DND-41 (cell line): ENCODE data around the gene STAB2.

Experiments used
- ATAC-seq: fragments of 200-7000 bp; cut with Tn5 transposase; 3 replicates; pipeline ENCODE4 v1.9.1; 2021; ENCODE audit warnings: low read depth; ENCODE audit not compliant: insufficient read depth
- DNase-seq: peaks from one replicate; pipeline ENCODE4 v3.0.0-alpha.2; 2020
- H2AFZ ChIP-seq: 2 replicates; pipeline ENCODE4 v1.6.0; 2012; ENCODE audit warnings: low read depth, low read length
- H3K27ac ChIP-seq: 2 replicates; pipeline ENCODE4 v1.5.1; 2012; ENCODE audit warnings: low read length, inconsistent platforms
- H3K27me3 ChIP-seq: fragments of 200-600 bp; sonication (generic); 2 replicates; pipeline ENCODE4 v1.6.0; 2012; ENCODE audit warnings: low read length, mild to moderate bottlenecking, inconsistent platforms; ENCODE audit not compliant: insufficient read depth, poor library complexity
- H3K36me3 ChIP-seq: 2 replicates; pipeline ENCODE4 v1.5.1; 2012; ENCODE audit warnings: low read length, inconsistent platforms; ENCODE audit not compliant: insufficient read depth
- H3K4me1 ChIP-seq: 2 replicates; pipeline ENCODE4 v1.5.1; 2012; ENCODE audit warnings: mild to moderate bottlenecking, low read length; ENCODE audit not compliant: insufficient read depth
- H3K4me2 ChIP-seq: 2 replicates; pipeline ENCODE4 v1.6.0; 2012; ENCODE audit warnings: mild to moderate bottlenecking, moderate library complexity, low read length, inconsistent platforms; ENCODE audit not compliant: insufficient read depth
- H3K4me3 ChIP-seq, 2 experiments: fragments of 200-600 bp in 1 of 2; shearing (Covaris generic) in 1 of 2; 2 replicates each; pipeline ENCODE4 v1.5.1; 2012 to 2016; ENCODE audit warnings: inconsistent platforms in 2 of 2, low read length in 2 of 2, mild to moderate bottlenecking in 2 of 2, low read depth in 1 of 2, moderate library complexity in 1 of 2
- H3K79me2 ChIP-seq: 2 replicates; pipeline ENCODE4 v1.6.0; 2012; ENCODE audit warnings: low read length, inconsistent platforms; ENCODE audit not compliant: insufficient read depth
- H3K9ac ChIP-seq: 2 replicates; pipeline ENCODE4 v1.6.0; 2012; ENCODE audit warnings: low read depth, mild to moderate bottlenecking, inconsistent platforms, low read length, moderate library complexity
- H3K9me3 ChIP-seq: 2 replicates; pipeline ENCODE4 v1.5.1; 2012; ENCODE audit warnings: low read length, moderate library complexity, mild to moderate bottlenecking, inconsistent platforms; ENCODE audit not compliant: insufficient read depth, severe bottlenecking
- H4K20me1 ChIP-seq: 2 replicates; pipeline ENCODE4 v1.6.0; 2012; ENCODE audit warnings: low read length; ENCODE audit not compliant: insufficient read depth
- EZH2 ChIP-seq: IDR thresholded peaks from 3 replicates; pipeline ENCODE4 v1.6.1; 2012; ENCODE audit warnings: borderline replicate concordance, low read depth, mild to moderate bottlenecking, moderate library complexity, low read length, inconsistent platforms; ENCODE audit not compliant: severe bottlenecking
- TF ChIP-seq, protein P1 (sequence below): IDR thresholded peaks from 2 replicates; pipeline ENCODE4 v1.5.1; 2012; ENCODE audit warnings: borderline replicate concordance, low read length, moderate library complexity, mild to moderate bottlenecking; ENCODE audit not compliant: poor library complexity, severe bottlenecking; ENCODE audit errors: extremely low read depth

Gene STAB2

GRCh38 chr12:103588680-103589079 lies 1.6 kb downstream of the STAB2 start:
- H3K27ac ChIP-seq: no peak overlapping the region
- no peaks in the 10 kb centered on the region for H3K79me2 ChIP-seq
- no peak for TF ChIP-seq EZH2
- TF ChIP-seq, protein P1, sequence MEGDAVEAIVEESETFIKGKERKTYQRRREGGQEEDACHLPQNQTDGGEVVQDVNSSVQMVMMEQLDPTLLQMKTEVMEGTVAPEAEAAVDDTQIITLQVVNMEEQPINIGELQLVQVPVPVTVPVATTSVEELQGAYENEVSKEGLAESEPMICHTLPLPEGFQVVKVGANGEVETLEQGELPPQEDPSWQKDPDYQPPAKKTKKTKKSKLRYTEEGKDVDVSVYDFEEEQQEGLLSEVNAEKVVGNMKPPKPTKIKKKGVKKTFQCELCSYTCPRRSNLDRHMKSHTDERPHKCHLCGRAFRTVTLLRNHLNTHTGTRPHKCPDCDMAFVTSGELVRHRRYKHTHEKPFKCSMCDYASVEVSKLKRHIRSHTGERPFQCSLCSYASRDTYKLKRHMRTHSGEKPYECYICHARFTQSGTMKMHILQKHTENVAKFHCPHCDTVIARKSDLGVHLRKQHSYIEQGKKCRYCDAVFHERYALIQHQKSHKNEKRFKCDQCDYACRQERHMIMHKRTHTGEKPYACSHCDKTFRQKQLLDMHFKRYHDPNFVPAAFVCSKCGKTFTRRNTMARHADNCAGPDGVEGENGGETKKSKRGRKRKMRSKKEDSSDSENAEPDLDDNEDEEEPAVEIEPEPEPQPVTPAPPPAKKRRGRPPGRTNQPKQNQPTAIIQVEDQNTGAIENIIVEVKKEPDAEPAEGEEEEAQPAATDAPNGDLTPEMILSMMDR: no peak
- H3K4me2 ChIP-seq: no peak overlapping the region
- no peak overlapping the region for H2AFZ ChIP-seq
- ATAC-seq (no peak), DNase-seq (no peak)
- H3K9ac ChIP-seq: no peak overlapping the region
- H3K27me3 ChIP-seq: no peaks in the 10 kb centered on the region
- H3K4me3 ChIP-seq: no peak overlapping the region
- H3K9me3 ChIP-seq: no peaks in the 10 kb centered on the region
- no peaks in the 10 kb centered on the region for H3K36me3 ChIP-seq
- H4K20me1 ChIP-seq: no peaks in the 10 kb centered on the region
- no peaks in the 10 kb centered on the region for H3K4me1 ChIP-seq

- no peaks in the 10 kb centered on the region for H3K27me3 ChIP-seq
- no peak overlapping the region for H3K27ac ChIP-seq
- no peak overlapping the region for H3K9ac ChIP-seq
- H3K4me3 ChIP-seq: no peak overlapping the region
- no peak for ATAC-seq
- H4K20me1 ChIP-seq: no peaks in the 10 kb centered on the region
- no peaks in the 10 kb centered on the region for H3K36me3 ChIP-seq
- no peaks in the 10 kb centered on the region for H3K4me1 ChIP-seq
- no peaks in the 10 kb centered on the region for H3K9me3 ChIP-seq
- no peak overlapping the region for H3K4me2 ChIP-seq
- DNase-seq: no peak
- TF ChIP-seq, protein P1: no peak
- TF ChIP-seq EZH2: no peak
- no peaks in the 10 kb centered on the region for H3K79me2 ChIP-seq
- no peak overlapping the region for H2AFZ ChIP-seq
These were observed 2.4 kb downstream of the STAB2 start for GRCh38 chr12:103589517-103589916.

GRCh38 chr12:103590271-103590670 lies 3.2 kb downstream of the STAB2 start:
- H3K27me3 ChIP-seq: no peaks in the 10 kb centered on the region

More at GRCh38 chr12:103590271-103590670, 3.2 kb downstream of the STAB2 start:
- Histone ChIP-seq H2AFZ (no peak overlapping the region), H3K4me2 (no peak overlapping the region), H3K9ac (no peak overlapping the region), H3K9me3 (no peaks in the 10 kb centered on the region), H4K20me1 (no peaks in the 10 kb centered on the region), H3K27ac (no peak overlapping the region), H3K79me2 (no peaks in the 10 kb centered on the region), H3K4me3 (no peak overlapping the region), H3K4me1 (no peaks in the 10 kb centered on the region), H3K36me3 (no peaks in the 10 kb centered on the region)
- TF ChIP-seq, protein P1: no peak
- TF ChIP-seq EZH2: no peak
- ATAC-seq (no peak), DNase-seq (no peak)
